HepG2 (cell line): ENCODE measurements around the gene FBP2.

Experiments
- CREB1 ChIP-seq, 2 experiments: fragments of 450-650 bp in 1 of 2; IDR thresholded peaks; 2 replicates each; pipeline ENCODE4 v1.6.1; 2016 to 2017; ENCODE audit warnings: control low read depth in 1 of 2, mild to moderate bottlenecking in 1 of 2, missing compliant biosample characterization in 1 of 2, missing genetic modification characterization in 1 of 2
- EZH2 ChIP-seq: conservative IDR thresholded peaks from 2 replicates; pipeline ENCODE4 v1.6.1; 2012; ENCODE audit warnings: mild to moderate bottlenecking, low read depth, low read length, moderate library complexity
- JUND ChIP-seq: sonication (generic); formaldehyde crosslinking; IDR thresholded peaks from 2 replicates; pipeline ENCODE4 v1.8.0; 2022; ENCODE audit warnings: mild to moderate bottlenecking, missing genetic modification reagents
- TGIF2 ChIP-seq: IDR thresholded peaks from 2 replicates; pipeline ENCODE4 v1.6.1; 2016; ENCODE audit warnings: control low read depth, missing compliant biosample characterization
- ZKSCAN8 ChIP-seq: IDR thresholded peaks from 2 replicates; pipeline ENCODE4 v1.6.1; 2016; ENCODE audit warnings: borderline replicate concordance, missing genetic modification reagents, missing compliant biosample characterization
- ZMYM2 ChIP-seq: sonication (generic); formaldehyde crosslinking; IDR thresholded peaks from 2 replicates; pipeline ENCODE4 v1.8.0; 2022; ENCODE audit warnings: mild to moderate bottlenecking, missing genetic modification reagents
- TF ChIP-seq, protein P1 (sequence below): sonication (generic); formaldehyde crosslinking; IDR thresholded peaks from 2 replicates; pipeline ENCODE4 v1.4.0; 2020; ENCODE audit warnings: missing genetic modification reagents, borderline replicate concordance
- TF ChIP-seq, protein P2 (sequence below): sonication (generic); formaldehyde crosslinking; conservative IDR thresholded peaks from 2 replicates; pipeline ENCODE4 v1.8.0; 2022; ENCODE audit warnings: low read depth, missing genetic modification reagents

DNA sequence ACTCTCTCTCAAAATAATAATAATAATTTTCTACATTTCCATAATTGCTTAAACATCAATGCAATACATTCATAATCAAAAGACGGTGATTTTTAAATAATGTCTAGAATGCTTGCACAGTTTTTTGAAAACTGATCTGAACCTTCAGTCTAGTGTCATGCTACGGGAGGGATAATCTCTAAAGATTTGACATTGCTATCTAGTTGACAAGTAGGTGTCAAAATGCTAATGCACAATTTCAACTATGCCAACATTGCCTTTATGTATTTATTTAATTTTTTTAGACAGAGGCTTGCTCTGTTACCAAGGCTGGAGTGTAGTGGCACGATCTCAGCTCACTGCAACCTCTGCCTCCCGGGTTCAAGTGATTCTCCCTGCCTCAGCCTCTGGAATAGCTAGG, 54.7 kb downstream of the FBP2 start:
- TF ChIP-seq TGIF2 (CRISPR knock-in tag) (no peak), ZKSCAN8 (no peak), JUND (CRISPR knock-in tag) (no peak), ZMYM2 (CRISPR knock-in tag) (no peak), EZH2 (no peak), CREB1 (IDR thresholded peaks at IDR 0.05) (no peak), CREB1 (CRISPR knock-in tag; IDR thresholded peaks at IDR 0.05) (no peak)
- TF ChIP-seq, protein P1, sequence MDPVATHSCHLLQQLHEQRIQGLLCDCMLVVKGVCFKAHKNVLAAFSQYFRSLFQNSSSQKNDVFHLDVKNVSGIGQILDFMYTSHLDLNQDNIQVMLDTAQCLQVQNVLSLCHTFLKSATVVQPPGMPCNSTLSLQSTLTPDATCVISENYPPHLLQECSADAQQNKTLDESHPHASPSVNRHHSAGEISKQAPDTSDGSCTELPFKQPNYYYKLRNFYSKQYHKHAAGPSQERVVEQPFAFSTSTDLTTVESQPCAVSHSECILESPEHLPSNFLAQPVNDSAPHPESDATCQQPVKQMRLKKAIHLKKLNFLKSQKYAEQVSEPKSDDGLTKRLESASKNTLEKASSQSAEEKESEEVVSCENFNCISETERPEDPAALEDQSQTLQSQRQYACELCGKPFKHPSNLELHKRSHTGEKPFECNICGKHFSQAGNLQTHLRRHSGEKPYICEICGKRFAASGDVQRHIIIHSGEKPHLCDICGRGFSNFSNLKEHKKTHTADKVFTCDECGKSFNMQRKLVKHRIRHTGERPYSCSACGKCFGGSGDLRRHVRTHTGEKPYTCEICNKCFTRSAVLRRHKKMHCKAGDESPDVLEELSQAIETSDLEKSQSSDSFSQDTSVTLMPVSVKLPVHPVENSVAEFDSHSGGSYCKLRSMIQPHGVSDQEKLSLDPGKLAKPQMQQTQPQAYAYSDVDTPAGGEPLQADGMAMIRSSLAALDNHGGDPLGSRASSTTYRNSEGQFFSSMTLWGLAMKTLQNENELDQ (CRISPR knock-in tag), result no peak
- TF ChIP-seq, protein P2, sequence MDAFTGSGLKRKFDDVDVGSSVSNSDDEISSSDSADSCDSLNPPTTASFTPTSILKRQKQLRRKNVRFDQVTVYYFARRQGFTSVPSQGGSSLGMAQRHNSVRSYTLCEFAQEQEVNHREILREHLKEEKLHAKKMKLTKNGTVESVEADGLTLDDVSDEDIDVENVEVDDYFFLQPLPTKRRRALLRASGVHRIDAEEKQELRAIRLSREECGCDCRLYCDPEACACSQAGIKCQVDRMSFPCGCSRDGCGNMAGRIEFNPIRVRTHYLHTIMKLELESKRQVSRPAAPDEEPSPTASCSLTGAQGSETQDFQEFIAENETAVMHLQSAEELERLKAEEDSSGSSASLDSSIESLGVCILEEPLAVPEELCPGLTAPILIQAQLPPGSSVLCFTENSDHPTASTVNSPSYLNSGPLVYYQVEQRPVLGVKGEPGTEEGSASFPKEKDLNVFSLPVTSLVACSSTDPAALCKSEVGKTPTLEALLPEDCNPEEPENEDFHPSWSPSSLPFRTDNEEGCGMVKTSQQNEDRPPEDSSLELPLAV (CRISPR knock-in tag), result no peak
